ENCODE results near the gene TAGLN2.

DNA sequence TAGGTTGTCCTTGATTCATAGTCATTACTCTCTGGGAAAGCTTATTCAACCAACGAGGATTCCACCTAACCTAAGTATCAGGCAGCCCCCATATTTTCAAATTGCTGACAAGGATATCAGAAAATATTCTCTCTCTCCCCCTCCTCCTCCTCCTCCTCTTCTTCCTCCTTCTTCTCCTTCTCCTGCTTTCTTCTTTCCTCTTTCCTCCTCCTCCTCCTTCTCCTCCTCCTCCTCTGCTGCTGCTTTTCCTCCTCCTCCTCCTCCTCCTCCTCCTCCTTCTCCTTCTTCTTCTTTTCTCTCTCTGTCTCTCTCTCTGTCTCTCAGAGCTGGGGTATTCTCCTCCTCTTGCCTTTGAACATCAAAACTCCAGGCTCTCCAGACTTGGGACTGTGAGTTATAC, 22.6 kb upstream of the TAGLN2 start:
- TF ChIP-seq, protein P1, sequence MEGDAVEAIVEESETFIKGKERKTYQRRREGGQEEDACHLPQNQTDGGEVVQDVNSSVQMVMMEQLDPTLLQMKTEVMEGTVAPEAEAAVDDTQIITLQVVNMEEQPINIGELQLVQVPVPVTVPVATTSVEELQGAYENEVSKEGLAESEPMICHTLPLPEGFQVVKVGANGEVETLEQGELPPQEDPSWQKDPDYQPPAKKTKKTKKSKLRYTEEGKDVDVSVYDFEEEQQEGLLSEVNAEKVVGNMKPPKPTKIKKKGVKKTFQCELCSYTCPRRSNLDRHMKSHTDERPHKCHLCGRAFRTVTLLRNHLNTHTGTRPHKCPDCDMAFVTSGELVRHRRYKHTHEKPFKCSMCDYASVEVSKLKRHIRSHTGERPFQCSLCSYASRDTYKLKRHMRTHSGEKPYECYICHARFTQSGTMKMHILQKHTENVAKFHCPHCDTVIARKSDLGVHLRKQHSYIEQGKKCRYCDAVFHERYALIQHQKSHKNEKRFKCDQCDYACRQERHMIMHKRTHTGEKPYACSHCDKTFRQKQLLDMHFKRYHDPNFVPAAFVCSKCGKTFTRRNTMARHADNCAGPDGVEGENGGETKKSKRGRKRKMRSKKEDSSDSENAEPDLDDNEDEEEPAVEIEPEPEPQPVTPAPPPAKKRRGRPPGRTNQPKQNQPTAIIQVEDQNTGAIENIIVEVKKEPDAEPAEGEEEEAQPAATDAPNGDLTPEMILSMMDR (IDR thresholded peaks at IDR 0.05; ENCODE audit: insufficient read depth, low read length): no peak
- TF ChIP-seq POLR2AphosphoS5 (IDR thresholded peaks at IDR 0.05; ENCODE audit: low read depth) (no peak), SPI1 (IDR thresholded peaks at IDR 0.05; ENCODE audit: borderline replicate concordance, low read depth) (no peak)
